Astrocyte of the spinal cord (primary cell): ENCODE measurements around the gene PTGR3.

Source experiments
- DNase-seq: peaks from one replicate; pipeline ENCODE4 v3.0.0; 2011; ENCODE audit warnings: low read depth, low spot score
- H3K4me3 ChIP-seq: 2 replicates; pipeline ENCODE4 v1.5.1; 2011; ENCODE audit warnings: low read depth, mild to moderate bottlenecking, low read length, moderate library complexity
- in situ Hi-C: cut with HindIII; loops from 2 replicates; pipeline ENCODE4 v1.10.0; 2017; ENCODE audit warnings: low sequenced_read_pairs
- TF ChIP-seq, protein P1 (sequence below): IDR thresholded peaks from 2 replicates; pipeline ENCODE4 v1.5.1; 2012; ENCODE audit warnings: low read depth, mild to moderate bottlenecking, low read length, inconsistent platforms

PTGR3 gene

DNA sequence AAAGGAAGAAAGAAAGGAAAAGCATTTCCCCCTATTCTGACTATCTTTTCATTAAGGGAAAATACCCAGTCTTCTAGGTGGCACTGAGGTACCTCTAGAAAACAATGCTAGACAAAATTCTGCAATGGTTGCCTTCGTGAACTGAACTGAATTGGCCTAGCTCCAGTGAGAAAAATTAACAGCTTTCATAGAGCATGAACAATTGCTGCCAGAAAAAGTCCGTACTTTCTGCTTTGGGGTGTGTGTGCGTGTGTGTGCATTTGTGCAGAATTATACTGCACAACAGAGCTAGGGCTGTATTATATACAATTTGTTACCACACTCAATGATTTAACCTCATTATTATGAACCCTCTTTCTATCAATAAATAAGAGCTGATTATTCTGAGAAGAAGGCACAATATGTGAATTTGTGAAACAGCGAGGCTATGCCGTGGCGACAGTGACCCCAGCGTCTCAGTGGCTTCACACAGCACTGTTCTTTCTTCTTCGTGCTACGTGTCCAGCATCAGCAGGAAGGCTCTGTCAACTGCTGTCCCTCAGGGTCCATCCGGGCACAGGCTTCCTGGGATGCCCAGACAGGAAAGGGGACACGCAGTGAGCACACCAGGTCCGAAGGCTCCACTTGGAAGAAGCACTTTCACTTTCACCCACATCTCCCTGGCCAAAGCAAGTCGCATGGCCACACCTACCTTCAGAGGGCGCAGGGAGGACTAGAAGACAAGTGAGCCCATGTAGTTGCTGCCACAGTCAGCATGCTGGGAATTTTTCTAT is 47.5 kb downstream of the PTGR3 start:
- H3K4me3 ChIP-seq = no peak overlapping the region
- TF ChIP-seq, protein P1, sequence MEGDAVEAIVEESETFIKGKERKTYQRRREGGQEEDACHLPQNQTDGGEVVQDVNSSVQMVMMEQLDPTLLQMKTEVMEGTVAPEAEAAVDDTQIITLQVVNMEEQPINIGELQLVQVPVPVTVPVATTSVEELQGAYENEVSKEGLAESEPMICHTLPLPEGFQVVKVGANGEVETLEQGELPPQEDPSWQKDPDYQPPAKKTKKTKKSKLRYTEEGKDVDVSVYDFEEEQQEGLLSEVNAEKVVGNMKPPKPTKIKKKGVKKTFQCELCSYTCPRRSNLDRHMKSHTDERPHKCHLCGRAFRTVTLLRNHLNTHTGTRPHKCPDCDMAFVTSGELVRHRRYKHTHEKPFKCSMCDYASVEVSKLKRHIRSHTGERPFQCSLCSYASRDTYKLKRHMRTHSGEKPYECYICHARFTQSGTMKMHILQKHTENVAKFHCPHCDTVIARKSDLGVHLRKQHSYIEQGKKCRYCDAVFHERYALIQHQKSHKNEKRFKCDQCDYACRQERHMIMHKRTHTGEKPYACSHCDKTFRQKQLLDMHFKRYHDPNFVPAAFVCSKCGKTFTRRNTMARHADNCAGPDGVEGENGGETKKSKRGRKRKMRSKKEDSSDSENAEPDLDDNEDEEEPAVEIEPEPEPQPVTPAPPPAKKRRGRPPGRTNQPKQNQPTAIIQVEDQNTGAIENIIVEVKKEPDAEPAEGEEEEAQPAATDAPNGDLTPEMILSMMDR = no peak
- in situ Hi-C loops = no loop called here
- no peak for DNase-seq

DNA sequence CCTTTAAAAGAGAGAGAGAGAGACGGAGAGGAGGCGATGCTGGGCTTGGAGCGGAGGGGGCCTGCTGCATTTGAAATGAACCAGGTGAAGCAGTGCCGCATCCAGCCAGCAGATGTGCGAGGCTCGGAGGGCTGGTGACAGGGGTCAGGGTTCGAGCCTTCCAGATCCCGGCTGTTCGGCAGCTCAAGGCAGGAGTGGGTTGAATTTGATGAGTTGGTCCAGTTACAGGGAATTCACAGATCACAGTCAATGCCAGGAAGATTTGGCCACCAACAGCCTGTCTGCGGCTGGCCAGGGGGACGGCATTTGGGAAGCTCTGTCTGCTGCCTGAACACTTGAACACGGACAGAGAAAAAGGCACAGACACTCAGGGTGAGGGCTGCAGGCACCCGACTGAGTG is 48.6 kb downstream of the PTGR3 start:
- in situ Hi-C loops = no loop called here
- no peak overlapping the region for H3K4me3 ChIP-seq
- TF ChIP-seq, protein P1 = no peak
- DNase-seq = no peak

DNA sequence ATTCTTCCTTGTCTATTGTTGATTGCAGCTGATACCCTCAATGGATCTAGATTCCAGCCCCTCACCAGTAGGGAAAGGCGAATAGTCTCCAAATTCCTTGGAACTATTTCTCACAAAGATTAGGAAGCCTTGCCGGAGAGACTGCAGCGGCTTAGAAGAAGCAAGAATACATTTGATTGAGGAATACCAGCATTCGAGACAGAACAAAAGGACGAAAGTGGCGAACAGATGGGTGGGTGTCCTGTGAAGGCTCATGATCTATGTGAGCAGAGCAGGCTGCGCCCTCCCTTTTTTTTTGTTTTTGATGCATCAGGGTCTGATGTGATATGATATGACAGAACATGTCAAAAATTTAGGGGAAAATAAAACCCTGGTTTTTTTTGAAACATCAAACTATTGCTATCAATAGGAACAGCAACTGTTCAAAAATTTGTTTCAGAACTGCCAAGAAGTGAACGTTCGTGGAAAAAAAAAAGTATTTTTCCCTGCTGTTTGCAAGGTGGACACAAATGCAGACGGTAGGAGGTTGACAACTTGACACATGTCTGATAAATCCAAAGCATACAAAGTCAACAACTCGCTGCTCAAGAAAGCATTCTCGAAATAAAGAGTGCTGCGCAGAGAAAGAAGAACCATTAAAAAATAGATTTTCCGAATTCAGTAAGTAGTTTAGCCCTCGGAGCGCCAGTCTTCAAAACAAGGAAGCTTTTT is 49.1 kb downstream of the PTGR3 start:
- no peak overlapping the region for H3K4me3 ChIP-seq
- no peak for DNase-seq
- in situ Hi-C loops = no loop called here

DNA sequence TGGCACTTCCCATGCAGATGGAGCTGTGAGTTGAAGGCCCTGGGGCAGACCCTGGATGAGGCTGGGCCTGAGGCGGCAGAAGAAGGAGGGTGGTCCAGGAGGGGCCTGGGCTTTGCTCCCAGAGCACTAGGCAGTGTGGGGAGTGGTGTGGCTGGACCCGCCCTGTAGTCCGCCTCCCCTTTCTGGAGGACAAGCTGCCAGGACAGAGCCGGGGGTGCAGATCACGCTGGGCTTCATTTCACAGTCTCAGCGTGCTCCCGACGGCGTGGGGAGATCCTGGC is 49.8 kb downstream of the PTGR3 start:
- no peak overlapping the region for H3K4me3 ChIP-seq
- in situ Hi-C loops = no loop called here
- TF ChIP-seq, protein P1 = no peak
- no peak for DNase-seq

More for the DNA sequence above, 49.1 kb downstream of the PTGR3 start:
- TF ChIP-seq, protein P1 = no peak
